Sigmoid colon (tissue), 7 donors: ENCODE measurements around the gene FBN3. TPM values are rescaled to one million over a fixed set of nuclear protein-coding genes. Genes with fewer than 3 reads are reported as not detected.

ENCODE experiments used
- DNase-seq: peaks from one replicate; pipeline ENCODE4 v3.0.0-alpha.2; 2019
- H3K27ac ChIP-seq, 4 donors: fragments of 200-600 bp; sonication (generic); one replicate each; pipeline ENCODE4 v1.5.1; 2016 to 2019; ENCODE audit warnings: mild to moderate bottlenecking in 1 of 4
- H3K27me3 ChIP-seq, 3 donors: fragments of 200-600 bp; sonication (generic); one replicate each; pipeline ENCODE4 v1.5.1; 2019; ENCODE audit warnings: mild to moderate bottlenecking in 1 of 3
- H3K36me3 ChIP-seq, 4 donors: fragments of 200-600 bp; sonication (generic); one replicate each; pipeline ENCODE4 v1.5.1; 2016 to 2019
- H3K4me1 ChIP-seq, 4 donors: fragments of 200-600 bp; sonication (generic); one replicate each; pipeline ENCODE4 v1.5.1; 2017 to 2019
- H3K4me3 ChIP-seq, 4 donors: fragments of 200-600 bp; sonication (generic); one replicate each; pipeline ENCODE4 v1.5.1; 2017 to 2019; ENCODE audit warnings: mild to moderate bottlenecking in 2 of 4, moderate library complexity in 1 of 4
- H3K9me3 ChIP-seq, 4 donors: fragments of 200-600 bp in 3 of 4; sonication (generic) in 3 of 4; one replicate each; pipeline versions ENCODE4 v1.5.1 to v1.6.1; 2013 to 2019
- CTCF ChIP-seq, 4 experiments: fragments of 450-650 bp in 3 of 4; fragments of 200-600 bp in 1 of 4; IDR thresholded peaks; one replicate each; pipeline ENCODE4 v1.5.1; 2016 to 2019; ENCODE audit warnings: antibody characterized with exemption in 4 of 4, mild to moderate bottlenecking in 3 of 4, moderate library complexity in 2 of 4
- EP300 ChIP-seq, 4 donors: sonication (generic); formaldehyde crosslinking; IDR thresholded peaks; one replicate each; pipeline ENCODE4 v1.6.1; 2017; ENCODE audit warnings: antibody characterized with exemption in 4 of 4
- POLR2A ChIP-seq, 2 donors: fragments of 450-650 bp; IDR thresholded peaks; one replicate each; pipeline ENCODE4 v1.6.1; 2016; ENCODE audit warnings: antibody characterized with exemption in 2 of 2, mild to moderate bottlenecking in 2 of 2, moderate library complexity in 2 of 2
- POLR2AphosphoS5 ChIP-seq, 4 donors: sonication (generic); formaldehyde crosslinking; IDR thresholded peaks; one replicate each; pipeline ENCODE4 v1.6.1; 2017; ENCODE audit warnings: antibody characterized with exemption in 4 of 4
- WGBS, 2 donors: extraction: QIAGEN DNeasy Blood & Tissue Kit; methylation state at CpG; one replicate each; pipeline ENCODE4 v1.1.7; 2013; 5-methylcytosine and 5-hydroxymethylcytosine counted together
- intact Hi-C: fragments of 100-400 bp; cut with DNase I; formaldehyde crosslinking; loops from one replicate; pipeline ENCODE4 v1.15.1; 2023
- polyA plus RNA-seq, 3 donors: library from polyadenylated mRNA; stranded (reverse); fragments of 200-250 nt; gene quantifications; one replicate each; pipeline ENCODE4 v1.2.3, GENCODE V29; 2013
- total RNA-seq, 4 donors: library from RNA; depleted of rRNA; stranded (reverse); fragments of >200 nt; gene quantifications; one replicate each; pipeline ENCODE4 v1.1.0, GENCODE V29; 2016
- donor health status: healthy with polysubstance abuse.
- donor health status: Bipolar disorder and iron deficiency.
- donor health status: healthy.

FBN3 gene
- total RNA-seq (not detected), polyA plus RNA-seq (under 1 TPM in 1 of 3 donors, not detected in 2; 0.06 TPM)

- H3K27me3 ChIP-seq: peaks cover 23 to 64% (median 57%) of the 10 kb centered on the region in 3 donors
- WGBS, 2 donors: 5% methylated on average over 64 to 71 of the region's 72 CpGs
- peak within 1 kb of the TSS in 3 of 4 donors; percentile 8 to 39 (median 31) for H3K4me3 ChIP-seq
- TF ChIP-seq POLR2A (IDR thresholded peaks at IDR 0.05) (no peak), POLR2AphosphoS5 (IDR thresholded peaks at IDR 0.05) (no peak), CTCF (IDR thresholded peaks at IDR 0.05) (no peak), EP300 (IDR thresholded peaks at IDR 0.05) (no peak)
- H3K27ac ChIP-seq: no peak within 1 kb of the TSS
- H3K4me1 ChIP-seq: peaks cover 0 to 17% (median 13%) of the 10 kb centered on the region in 4 donors
- no peak for DNase-seq
- no peaks in the 10 kb centered on the region for H3K9me3 ChIP-seq
- no peaks in the 10 kb centered on the region for H3K36me3 ChIP-seq
- intact Hi-C loops: no loop called here
Measured at GRCh38 chr19:8149261-8150094, at the start of gene FBN3. FBN3 (minus strand) TSS chr19:8149592; CDS start chr19:8147480, 2,112 bp downstream.

- no peak overlapping the region for H3K4me3 ChIP-seq
- WGBS, 2 donors: 62 to 64% methylated on average over 10 of the region's 10 CpGs
- peaks cover 0 to 5% (median 0%) of the 10 kb centered on the region in 3 donors for H3K27me3 ChIP-seq
- H3K4me1 ChIP-seq: no peaks in the 10 kb centered on the region
- intact Hi-C loops: no loop called here
- no peak overlapping the region for H3K27ac ChIP-seq
- H3K9me3 ChIP-seq: no peaks in the 10 kb centered on the region
- no peak for TF ChIP-seq EP300 (IDR thresholded peaks at IDR 0.05)
- TF ChIP-seq POLR2A (IDR thresholded peaks at IDR 0.05): no peak
- TF ChIP-seq CTCF (IDR thresholded peaks at IDR 0.05): no peak
- no peak for TF ChIP-seq POLR2AphosphoS5 (IDR thresholded peaks at IDR 0.05)
- no peaks in the 10 kb centered on the region for H3K36me3 ChIP-seq
- no peak for DNase-seq
Measured at GRCh38 chr19:8196271-8196927, 47.0 kb upstream of the FBN3 start.

- no peaks in the 10 kb centered on the region for H3K27me3 ChIP-seq
- H3K9me3 ChIP-seq: no peaks in the 10 kb centered on the region
- H3K36me3 ChIP-seq: no peaks in the 10 kb centered on the region
- H3K4me1 ChIP-seq: no peaks in the 10 kb centered on the region
- TF ChIP-seq POLR2A (IDR thresholded peaks at IDR 0.05) (no peak), EP300 (IDR thresholded peaks at IDR 0.05) (no peak), POLR2AphosphoS5 (IDR thresholded peaks at IDR 0.05) (no peak), CTCF (IDR thresholded peaks at IDR 0.05) (no peak)
- no peak overlapping the region for H3K4me3 ChIP-seq
- 48 to 68% methylated on average over 11 of the region's 11 CpGs for WGBS, 2 donors
- intact Hi-C loops: no loop called here
- DNase-seq: no peak
- H3K27ac ChIP-seq: peak overlapping the region in 2 of 4 donors; percentile 29 to 34
Measured at GRCh38 chr19:8194528-8195267, 45.3 kb upstream of the FBN3 start.

GRCh38 chr19:8192221-8192820 lies 42.9 kb upstream of the FBN3 start:
- Histone ChIP-seq H3K9me3 (no peaks in the 10 kb centered on the region), H3K4me3 (no peak overlapping the region), H3K27ac (no peak overlapping the region), H3K27me3 (no peaks in the 10 kb centered on the region), H3K4me1 (no peaks in the 10 kb centered on the region), H3K36me3 (no peaks in the 10 kb centered on the region)
- TF ChIP-seq CTCF (IDR thresholded peaks at IDR 0.05): no peak
- no peak for DNase-seq
- WGBS, 2 donors: 59 to 77% methylated on average over 7 of the region's 7 CpGs
- intact Hi-C loops: no loop called here
